GM10248 (cell line): Measurements from ENCODE around the gene SIT1.

Source experiments
- CTCF ChIA-PET: fragments of 300-600 bp; sonication (Branson Sonifier 250); formaldehyde crosslinking; extraction: SDS; loops from one replicate; lab custom pipeline; 2021; ENCODE audit warnings: antibody characterized with exemption; lab: Yijun Ruan, JAX
- POLR2A ChIA-PET: fragments of 350-650 bp; sonication (Branson Sonifier 250); formaldehyde crosslinking; extraction: SDS; loops from one replicate; lab custom pipeline; 2020; ENCODE audit warnings: antibody characterized with exemption; lab: Yijun Ruan, JAX
- DNase-seq: peaks from one replicate; pipeline ENCODE4 v3.0.0; 2012; ENCODE audit errors: extremely low spot score
- TF ChIP-seq, protein P1 (sequence below): IDR thresholded peaks from 2 replicates; pipeline ENCODE4 v1.5.1; 2012; ENCODE audit warnings: mild to moderate bottlenecking, low read depth; ENCODE audit errors: extremely low read depth, missing control alignments, control extremely low read depth

The SIT1 gene

DNA sequence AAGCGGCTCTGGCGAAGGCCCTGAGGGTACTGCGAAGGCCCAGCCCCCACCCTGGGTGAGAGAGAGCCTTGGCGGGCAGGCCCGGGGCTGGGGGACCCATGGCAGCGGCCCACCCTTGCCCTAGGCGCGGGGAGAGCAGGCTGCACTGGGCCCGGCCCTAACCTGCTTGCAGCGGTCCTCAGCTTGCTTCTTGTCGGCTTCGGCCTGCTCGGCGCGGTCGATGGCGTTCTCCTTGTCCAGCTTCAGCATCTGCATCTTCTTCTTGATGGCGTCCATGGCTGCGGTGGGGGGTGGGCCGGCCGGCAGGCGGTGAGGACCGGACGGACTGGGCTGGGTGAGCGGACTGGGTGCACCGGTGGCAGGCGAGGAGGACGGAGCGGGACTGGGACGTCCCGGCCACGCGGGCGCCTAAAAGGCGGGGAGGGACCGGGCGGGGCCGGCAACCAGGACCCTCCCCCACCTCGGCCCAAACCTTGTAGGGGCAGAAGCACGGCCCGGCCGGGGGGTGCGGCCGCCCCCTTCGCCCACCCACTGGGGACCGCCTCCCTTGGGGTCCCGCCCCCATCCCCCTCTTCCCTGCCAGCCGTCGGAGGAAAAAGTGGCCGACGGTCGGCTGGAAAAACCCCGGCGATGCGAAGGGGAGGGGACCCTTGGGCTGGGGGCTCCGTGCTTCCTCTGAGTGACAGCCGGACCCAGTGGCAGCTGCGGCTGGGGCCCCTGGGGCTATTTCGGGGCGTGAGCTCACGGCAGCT lies 39.0 kb upstream of the SIT1 start, which contains the start of gene TPM2:
Gene TPM2 (minus strand): TSS at position 384 of the 752 bp plus-strand sequence. CDS start 108 bp downstream, at position 276.
- TF ChIP-seq, protein P1, sequence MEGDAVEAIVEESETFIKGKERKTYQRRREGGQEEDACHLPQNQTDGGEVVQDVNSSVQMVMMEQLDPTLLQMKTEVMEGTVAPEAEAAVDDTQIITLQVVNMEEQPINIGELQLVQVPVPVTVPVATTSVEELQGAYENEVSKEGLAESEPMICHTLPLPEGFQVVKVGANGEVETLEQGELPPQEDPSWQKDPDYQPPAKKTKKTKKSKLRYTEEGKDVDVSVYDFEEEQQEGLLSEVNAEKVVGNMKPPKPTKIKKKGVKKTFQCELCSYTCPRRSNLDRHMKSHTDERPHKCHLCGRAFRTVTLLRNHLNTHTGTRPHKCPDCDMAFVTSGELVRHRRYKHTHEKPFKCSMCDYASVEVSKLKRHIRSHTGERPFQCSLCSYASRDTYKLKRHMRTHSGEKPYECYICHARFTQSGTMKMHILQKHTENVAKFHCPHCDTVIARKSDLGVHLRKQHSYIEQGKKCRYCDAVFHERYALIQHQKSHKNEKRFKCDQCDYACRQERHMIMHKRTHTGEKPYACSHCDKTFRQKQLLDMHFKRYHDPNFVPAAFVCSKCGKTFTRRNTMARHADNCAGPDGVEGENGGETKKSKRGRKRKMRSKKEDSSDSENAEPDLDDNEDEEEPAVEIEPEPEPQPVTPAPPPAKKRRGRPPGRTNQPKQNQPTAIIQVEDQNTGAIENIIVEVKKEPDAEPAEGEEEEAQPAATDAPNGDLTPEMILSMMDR, result no peak
- DNase-seq, result no peak
- CTCF ChIA-PET, result interaction anchor here (1.0 to 2.5 kb wide), 7 partner anchors 14 to 79 kb away, joined by 3 to 12 read pairs (median 5); partner anchors contain the start of gene ARHGEF39
- POLR2A ChIA-PET, result interaction anchor here (0.9 kb wide), 1 partner anchor 38 kb away, joined by 3 read pairs; no protein-coding TSS in a partner anchor

DNA sequence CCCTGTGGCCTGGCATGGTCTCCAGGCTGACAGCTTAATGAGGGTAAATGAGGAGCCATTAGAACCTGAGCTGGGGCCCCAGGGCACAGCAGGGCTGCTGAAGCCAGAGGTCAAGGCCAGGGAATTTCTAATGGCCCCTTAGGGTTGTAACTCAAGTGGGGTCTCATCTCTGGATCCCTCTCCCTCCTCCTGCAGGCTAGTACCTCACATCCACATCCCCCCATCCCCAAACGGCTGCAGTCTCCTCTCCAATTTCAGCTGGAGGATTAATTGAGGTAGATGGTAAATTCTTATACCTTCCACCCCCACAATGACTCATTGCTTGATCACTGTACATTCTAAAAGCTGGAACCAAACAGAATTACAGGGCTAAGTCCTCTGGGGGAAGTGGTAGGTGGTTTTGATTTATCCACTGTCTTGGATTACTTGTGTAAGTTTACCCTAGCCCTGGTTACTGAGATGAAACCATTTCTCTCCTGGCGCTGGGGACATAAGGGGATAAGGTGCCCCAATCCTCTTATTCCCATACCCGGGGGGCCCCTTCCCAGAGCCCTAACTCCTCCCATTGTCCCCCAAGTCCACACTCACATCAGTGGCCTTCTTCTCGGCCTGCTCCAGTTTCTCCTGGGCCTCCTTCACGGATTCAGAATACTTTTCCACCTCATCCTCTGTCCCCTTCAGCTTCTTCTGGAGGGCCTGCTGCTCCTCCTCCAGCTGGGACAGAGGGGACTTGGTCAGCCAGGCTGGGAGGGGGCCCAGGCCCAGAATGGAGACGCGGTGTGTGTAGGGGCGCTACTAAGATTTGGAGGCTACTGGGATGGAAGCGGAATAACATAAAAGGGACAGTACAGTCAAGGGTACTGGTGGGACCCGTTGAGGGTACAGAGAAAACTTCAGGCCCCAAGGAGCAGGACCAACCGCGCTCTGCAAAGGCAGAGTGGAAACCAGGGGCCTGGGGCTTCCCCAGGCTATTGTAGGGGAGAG lies 38.1 kb upstream of the SIT1 start:
- DNase-seq, result no peak
- TF ChIP-seq, protein P1, result no peak
- CTCF ChIA-PET, result interaction anchor here (0.9 to 2.4 kb wide), 5 partner anchors 7 to 78 kb away, joined by 3 to 23 read pairs (median 6); no protein-coding TSS in a partner anchor
- POLR2A ChIA-PET, result no interaction called here

DNA sequence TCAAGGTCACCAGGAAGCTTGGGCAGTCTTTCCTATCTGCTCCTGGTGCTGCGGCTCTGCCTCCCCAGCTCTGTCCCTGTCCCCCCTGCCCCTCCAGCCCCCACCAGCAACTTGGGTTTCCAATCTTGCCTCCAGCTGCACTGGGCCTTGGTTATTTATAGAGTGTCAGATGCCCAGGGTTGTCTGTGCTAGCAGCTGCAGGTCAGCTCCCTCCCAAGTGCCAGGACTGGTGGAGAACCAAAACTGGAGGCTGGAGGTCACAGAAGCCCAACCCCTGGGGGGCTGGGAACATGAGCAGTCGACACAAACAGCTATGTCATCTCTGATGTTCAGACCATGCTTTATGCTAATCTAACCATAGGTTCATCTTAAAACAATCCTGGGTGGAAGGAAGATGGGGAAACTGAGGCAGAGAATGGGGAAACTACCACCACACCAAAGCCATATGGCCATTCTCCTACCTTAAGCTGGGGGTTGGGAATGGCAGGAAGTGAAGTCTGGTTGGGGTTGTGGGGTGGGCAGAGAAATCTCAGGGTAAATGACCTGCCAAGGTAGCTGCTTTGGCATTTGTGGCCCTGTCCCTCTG lies 37.3 kb upstream of the SIT1 start:
- TF ChIP-seq, protein P1, result no peak
- no peak for DNase-seq
- ChIA-PET POLR2A (no interaction called here), CTCF (interaction anchor here (0.9 to 2.4 kb wide), 4 partner anchors 8 to 77 kb away, joined by 3 to 23 read pairs (median 8); no protein-coding TSS in a partner anchor)

GRCh38 chr9:35687306-35687705 lies 36.6 kb upstream of the SIT1 start:
- TF ChIP-seq, protein P1, result no peak
- ChIA-PET POLR2A (no interaction called here), CTCF (interaction anchor here (2.1 to 2.4 kb wide), 2 partner anchors 9 to 12 kb away, joined by 10 to 23 read pairs; no protein-coding TSS in a partner anchor)
- no peak for DNase-seq

GRCh38 chr9:35686222-35687203 lies 35.8 kb upstream of the SIT1 start:
- TF ChIP-seq, protein P1, result no peak
- ChIA-PET CTCF (interaction anchor here (1.2 to 4.9 kb wide), 3 partner anchors 9 to 10 kb away, joined by 3 to 76 read pairs (median 23); no protein-coding TSS in a partner anchor), POLR2A (no interaction called here)
- no peak for DNase-seq
